IPS-NIHi7 (cell line): Measurements from ENCODE around the gene XPO4.
"Not testable (repeated sequence)": the region's sequence is repeated elsewhere in the genome, so short reads cannot be mapped to it uniquely, and the experiment has no call there.

Experiments used
- DNase-seq: peaks from one replicate; pipeline ENCODE4 v3.0.0; 2012; ENCODE audit warnings: mixed read lengths; ENCODE audit errors: extremely low spot score

XPO4 gene

DNA sequence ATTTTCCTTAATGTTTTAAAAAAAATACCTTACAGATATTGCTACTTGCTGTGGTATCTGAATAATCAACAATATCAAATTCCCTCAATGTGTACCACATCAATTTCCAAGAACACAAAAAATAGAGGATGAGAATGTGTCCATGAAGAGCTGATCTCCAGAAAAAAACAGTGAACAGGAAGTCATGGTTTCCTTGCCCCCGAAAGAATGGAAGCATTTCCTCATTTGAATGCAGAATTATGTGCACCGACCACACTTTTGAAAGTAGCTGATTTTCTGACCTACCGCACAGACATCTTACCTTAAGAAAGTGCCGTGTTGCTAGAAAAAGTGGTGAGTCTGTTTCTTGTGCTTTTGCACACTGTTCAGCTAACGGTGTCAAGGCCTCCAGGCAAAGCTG is 115.4 kb downstream of the XPO4 start:
- no peak for DNase-seq

DNA sequence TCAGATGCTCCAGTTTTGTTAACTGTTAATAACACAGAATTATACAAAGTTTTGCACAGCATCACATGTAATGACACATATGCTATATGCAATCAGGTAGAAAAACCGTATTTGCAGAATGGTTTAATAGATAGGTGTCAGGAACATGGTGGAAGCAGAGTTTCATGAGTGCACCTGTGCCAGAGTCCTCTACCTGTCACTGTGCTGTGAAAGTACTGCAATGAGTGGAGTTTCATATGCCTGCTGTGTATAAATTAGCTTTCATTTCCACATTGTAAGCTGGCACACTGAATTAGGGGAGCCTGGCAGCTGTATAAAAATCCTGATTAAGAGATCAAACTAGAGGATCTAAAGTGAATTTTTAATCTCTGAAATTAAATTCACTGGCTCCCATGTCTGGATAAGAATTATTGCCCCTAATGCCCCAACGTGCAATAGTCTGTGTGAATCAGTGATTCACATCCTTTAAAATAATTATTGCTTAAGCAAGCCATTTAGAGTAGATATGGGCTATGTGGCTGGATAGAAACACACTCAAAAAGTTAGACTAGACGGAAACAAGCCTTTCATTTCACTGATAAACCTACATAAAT is 120.3 kb downstream of the XPO4 start:
- no peak for DNase-seq

DNA sequence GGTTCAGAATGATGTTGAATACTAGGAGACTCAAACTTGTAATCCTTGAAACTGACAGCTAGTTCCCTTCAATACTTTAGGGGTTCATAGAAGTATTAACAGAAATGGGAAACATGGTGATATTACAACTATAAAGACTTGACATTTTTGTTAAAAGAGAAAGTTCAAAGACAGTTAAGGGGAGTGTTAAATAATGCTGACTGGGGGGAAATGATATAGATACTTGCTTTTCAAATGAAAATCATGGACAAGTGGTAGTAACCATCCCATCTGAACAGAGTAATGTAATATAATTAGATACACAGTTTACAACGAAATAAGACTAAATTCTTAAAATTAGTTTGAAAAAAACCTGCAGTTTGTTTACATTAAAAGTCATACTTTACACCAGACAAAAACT is 122.2 kb downstream of the XPO4 start:
- no peak for DNase-seq

DNA sequence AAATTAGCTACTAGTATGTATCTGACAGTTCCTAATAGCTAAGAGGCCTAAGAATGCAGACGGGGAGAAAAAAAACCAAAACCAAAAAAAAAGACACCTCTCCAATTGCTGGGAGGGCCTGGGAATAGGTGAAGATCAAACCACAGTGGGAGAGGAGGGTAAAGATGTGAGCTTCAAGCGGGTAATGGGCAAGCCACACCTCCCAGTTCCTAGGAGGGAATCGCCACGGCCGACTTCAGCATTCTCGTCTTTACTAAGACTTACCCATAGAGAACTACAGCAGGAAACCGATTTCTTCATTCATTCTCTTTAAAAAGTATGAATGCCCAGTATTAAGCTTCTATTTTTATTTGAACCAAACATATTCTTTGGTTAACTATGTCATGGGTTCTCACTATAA is 123.1 kb downstream of the XPO4 start:
- DNase-seq = no peak

DNA sequence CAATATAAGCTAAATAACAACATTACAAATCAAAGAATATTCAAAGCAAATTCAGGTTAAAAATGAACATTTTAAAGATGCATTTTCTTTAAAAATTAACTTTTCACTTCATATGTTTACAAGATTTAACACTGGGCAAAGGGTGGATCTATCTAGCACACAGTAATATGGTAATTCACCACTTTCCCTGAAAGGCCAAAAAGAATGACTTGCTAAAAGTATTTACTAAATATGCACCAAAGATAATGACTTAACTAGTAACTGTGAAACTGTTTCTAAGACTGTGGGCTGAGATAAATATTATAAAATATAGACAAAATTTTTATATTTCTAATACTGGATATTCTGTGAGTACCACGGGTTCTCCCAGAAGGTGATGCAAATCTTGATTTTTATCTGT is 124.2 kb downstream of the XPO4 start:
- DNase-seq = no peak

DNA sequence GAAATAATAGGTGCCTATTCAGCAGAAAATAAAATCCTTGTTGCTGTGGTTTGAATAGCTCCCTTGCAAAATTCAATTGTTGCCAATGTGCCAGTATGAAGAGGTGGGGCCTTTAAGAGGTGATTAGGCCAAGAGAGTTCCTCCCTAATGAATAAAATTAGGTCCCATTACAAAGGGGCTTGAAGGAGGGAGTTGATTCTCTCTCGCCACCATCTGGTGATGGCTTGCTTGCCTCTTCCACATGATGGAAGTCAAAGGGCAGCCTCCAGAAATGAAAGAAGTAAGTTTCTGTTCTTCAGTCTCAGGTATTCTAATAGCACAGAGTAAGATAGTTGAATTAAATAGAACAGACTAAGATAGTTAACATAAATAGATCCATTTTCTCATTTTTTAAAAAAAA is 125.8 kb downstream of the XPO4 start:
- no peak for DNase-seq

DNA sequence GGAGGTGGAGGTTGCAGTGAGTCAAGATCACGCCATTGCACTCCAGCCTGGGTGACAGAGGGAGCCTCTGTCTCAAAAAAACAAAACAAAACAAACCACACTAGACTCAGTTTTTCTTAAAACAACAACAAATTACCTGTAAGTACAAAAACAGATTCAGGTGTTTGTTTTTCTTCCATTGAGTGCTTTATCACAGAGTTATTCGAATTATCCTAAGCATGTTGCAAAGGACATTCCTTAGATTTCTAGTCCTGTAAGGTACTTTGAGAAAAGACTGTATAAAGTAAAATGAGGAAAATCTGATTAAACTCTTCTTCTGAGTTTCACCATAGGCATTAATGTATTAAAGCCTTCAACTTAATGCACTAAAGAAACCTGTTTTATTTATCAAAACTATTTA is 126.6 kb downstream of the XPO4 start:
- no peak for DNase-seq

DNA sequence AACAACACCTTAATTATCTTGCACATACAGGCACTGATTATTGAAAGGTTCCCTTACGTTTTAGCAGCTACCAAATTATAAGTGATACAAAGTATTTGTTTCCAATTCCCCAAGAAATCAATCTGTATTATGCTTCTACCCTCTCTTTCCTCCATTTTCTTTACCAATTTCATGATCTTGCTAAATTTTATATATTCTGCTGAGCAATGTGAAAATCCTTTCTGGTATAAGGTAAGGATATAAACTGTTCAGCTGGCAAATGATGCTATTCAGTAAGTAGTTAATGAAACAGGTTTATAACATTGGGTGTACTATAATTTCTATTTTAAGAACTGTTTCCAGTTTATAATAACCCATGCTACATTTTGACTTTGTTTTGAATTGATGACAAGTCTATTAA is 127.8 kb downstream of the XPO4 start:
- no peak for DNase-seq

DNA sequence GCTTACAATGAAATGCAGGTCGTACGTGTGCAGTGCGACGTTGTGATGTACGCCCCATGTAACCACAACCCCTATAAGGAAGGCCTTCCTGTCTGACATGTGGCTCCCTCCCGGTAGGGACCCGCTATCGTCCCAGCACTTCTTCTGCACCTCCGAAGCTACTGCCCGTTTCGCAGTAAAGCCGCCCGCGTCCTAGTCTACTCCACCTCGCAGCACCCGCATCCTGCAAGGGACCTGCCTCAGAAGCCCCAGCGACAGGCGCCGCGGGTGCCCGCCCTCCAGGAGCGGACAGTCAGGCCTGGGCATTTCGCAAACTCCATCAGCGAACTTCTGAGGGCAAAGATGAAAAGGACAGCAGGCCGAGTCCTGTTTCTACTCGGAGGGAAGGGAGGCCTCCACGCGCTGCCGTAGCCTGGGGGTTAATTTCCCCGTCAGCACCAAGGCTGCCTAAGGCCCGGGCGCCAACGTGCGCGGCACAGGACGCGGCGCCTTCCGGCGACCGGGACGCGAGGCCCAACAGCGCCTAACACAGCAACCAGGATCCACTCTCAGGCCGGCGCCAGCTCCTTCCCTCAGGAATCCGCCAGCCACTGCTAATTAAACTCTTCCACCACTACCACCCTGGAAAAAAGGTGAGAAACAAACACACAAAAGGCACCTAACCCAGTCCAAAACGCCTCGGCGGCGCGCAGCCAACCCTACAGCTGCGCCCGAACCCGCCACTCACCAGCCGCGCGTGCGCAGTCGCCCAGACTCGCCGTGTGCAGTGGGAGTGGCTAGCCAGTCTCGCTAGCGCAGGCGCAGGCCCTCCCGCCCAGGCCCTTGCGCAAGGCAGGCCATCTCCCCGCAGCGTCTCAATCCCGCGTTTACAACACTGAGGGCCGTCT is 129.1 kb downstream of the XPO4 start, which contains the start of gene EEF1AKMT1:
EEF1AKMT1 (minus strand) TSS at position 768 of the 887 bp plus-strand sequence. CDS start 16,363 bp downstream, outside the sequence.
- peak; percentile 93 for DNase-seq

DNA sequence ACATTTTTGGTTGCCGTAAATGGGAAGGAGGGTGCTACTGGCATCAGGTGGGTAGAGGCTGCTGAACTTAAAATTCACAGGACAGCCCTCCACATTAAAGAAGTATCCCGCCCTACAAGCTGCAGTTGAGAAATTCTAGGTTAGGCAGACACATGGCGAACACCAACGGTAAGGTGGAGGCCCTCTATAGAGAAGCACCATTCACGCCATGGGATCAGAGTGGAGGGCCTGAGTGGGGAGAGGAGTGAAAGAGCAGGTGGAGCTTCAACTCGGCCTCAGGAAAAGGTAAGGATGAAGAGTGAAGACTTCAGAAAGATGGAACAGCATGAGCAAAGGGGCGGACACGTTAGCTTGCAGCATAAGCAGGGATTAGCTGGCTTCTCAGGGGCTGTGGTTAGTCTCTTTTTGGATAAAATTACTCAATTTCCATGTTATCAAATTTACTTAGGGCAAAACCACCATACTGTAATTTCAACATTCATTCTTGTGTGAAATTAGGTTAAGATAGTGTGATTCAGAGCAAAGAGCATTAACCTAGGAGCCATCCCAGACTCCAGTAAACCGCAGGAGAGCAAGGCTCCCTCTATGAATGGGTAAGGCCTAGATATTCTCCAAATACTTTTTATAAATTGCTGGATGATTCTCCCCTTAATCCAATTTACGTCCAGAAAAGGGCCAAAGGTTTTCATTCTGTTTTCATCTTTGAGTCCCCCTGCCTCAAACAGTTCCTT is 130.0 kb downstream of the XPO4 start:
- no peak for DNase-seq

DNA sequence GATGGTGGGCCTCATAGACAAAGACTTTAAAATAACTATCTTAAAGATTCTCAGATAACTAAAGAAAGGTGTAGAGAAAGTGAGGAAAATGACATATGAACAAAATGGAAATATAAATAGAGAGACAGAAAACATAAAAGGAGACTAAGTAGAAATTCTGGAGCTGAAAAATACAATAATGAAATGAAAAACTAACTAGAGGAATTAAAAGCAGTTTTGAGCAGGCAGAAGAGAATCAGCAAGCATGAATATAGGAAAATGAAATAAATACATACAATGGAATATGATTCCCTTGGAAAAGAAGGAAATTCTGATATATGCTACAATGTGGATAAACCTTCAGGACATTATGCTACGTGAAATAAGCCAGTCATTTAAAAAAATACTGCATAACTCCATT is 132.7 kb downstream of the XPO4 start:
- no peak for DNase-seq

DNA sequence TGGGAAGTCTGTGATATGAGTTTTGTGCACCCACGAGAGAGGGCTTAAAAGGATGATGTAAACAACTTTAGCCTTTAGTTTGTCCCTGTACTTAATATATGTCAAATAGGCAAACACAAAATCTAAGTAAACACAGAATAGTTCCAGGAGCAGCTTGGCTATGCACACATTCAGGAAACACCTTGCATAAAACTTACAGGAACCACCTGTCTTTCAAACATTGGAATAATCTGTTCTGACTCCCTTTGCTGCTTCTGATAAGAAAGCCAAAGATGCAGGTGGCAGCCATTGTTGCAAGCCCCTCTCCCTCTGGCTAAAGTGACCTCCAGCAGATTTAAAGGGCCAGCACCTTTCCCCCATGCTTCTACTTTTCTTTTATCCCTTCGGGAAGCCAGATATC is 133.5 kb downstream of the XPO4 start:
- DNase-seq = no peak

DNA sequence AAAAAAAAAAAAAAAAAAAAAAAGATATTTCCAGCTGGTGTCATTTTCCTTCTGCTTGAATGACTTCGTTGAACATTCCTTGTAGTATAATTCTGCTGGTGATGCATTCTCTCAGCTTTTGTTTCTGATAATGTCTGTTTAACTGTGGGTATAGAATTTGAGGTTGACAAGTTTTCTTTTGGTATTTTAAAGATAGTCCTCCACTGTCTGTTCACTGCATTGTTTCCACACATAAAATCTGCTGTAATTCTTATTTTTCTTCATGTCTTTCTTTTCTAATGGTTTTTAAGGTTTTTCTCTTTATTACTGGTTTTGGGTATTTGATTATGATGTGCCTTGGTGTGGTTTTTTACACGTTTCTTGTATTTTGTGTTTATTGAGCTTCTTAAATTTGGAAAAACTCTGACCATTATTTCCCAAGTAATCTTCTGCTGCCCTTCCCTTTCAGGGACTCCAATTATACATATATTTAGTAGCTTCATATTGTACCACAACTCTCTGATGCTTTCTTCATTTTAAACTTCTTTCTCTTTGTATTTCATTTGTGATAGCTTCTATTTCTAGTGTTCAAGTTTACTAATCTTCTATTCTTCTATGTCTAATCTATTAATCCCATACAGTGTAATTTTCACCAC is 135.1 kb downstream of the XPO4 start:
- no peak for DNase-seq

DNA sequence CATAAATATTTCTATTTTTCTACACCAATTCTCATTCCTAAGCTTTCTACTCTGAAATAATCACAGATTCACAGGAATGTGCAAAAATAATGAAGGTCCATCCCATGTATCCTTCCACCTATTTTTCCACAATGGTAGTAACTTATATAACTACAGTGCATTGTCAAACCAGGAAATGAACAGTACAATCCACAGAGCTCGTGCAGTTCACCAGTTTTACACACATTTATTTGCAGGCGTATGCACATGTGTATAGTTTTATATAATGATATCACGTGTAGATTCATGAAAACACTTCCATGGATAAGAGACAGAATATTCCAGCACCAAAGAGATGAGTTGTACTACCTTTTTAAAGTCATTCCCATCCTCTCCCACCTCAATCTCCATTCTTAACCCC is 141.7 kb downstream of the XPO4 start:
- no peak for DNase-seq

DNA sequence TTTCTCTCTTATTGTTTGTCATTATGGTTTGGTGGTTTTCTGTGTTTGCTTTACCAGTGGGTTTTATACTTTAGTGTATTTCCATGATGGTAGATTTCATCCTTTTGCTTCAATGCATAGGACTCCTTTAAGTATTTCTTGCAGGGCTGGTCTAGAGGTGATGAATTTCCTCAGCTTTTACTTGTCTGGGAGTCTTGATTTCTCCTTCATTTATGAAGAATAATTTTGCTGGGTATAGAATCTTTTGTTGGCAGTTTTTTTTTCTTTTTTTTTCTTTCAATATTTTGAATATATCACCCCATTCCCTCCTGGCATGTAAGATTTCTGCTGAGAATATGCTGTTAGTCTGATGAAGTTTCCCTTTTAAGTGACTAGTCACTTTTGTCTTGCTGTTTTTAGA is 148.5 kb downstream of the XPO4 start:
- no peak for DNase-seq

DNA sequence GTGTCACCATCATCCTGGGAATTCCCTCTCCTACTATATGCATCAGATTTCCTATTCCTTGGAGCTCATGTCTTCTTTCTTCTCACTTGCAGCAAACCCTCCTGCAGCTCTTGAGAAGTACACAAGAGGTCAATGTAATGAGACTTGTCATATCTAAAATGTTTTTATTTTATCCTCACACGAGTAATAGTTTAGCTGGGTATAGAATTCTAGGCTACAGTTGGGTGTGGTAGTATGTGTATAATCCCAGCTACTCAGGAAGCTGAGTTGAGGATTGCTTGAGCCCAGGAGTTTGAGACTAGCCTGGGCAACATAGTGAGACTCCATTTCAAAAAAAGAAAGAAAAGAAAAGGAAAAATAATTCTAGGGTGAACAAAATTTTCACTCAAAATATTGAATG is 153.2 kb downstream of the XPO4 start:
- no peak for DNase-seq

DNA sequence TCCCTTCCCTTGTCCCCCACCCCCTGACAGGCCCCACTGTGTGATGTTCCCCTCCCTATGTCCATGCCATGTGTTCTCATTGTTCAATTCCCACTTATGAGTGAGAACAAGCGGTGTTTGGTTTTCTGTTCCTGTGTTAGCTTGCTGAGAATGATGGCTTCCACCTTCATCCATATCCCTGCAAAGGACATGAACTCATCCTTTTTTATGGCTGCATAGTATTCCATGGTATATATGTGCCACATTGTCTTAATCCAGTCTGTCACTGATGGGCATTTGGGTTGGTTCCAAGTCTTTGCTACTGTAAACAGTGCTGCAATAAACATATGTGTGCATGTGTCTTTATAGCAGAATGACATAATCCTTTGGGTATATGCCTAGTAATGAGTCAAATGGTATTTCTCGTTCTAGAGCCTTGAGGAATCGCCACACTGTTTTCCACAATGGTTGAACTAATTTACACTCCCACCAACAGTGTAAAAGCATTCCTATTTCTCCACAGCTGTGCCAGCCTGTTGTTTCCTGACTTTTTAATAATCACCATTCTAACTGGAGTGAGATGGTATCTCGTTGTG is 158.6 kb downstream of the XPO4 start:
- not testable (repeated sequence) for DNase-seq

DNA sequence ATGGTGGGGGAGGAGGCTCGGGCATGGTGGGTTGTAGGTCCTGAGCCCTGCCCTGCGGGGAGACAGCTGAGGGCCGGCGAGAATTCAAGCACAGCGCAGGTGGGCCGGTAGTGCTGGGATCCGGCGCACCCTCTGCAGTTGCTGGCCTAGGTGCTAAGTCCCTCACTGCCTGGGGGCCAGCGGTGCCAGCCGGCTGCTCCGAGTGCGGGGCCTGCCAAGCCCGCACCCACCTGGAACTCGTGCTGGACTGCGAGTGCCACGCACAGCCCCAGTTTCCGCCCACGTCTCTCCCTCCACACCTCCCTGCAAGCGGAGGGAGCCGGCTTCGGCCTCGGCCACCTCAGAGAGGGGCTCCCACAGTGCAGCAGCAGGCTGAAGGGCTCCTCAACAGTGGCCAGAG is 162.5 kb downstream of the XPO4 start:
- no peak for DNase-seq

DNA sequence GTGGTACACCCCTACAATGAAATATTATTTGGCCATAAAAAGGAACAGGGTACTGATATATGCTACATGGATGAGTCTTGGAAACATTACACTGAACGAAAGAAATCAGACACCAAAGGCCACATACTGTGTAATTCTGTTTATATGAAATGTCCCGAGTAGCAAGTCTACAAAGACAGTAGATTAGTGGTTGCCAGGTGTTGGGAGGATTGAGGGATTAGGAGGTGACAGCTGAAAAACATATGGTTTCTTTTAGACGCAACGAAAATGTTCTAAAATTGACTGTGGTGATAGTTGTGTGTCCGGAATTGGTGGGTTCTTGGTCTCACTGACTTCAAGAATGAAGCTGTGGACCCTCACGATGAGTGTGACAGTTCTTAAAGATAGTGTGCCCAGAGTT is 163.9 kb downstream of the XPO4 start:
- no peak for DNase-seq

DNA sequence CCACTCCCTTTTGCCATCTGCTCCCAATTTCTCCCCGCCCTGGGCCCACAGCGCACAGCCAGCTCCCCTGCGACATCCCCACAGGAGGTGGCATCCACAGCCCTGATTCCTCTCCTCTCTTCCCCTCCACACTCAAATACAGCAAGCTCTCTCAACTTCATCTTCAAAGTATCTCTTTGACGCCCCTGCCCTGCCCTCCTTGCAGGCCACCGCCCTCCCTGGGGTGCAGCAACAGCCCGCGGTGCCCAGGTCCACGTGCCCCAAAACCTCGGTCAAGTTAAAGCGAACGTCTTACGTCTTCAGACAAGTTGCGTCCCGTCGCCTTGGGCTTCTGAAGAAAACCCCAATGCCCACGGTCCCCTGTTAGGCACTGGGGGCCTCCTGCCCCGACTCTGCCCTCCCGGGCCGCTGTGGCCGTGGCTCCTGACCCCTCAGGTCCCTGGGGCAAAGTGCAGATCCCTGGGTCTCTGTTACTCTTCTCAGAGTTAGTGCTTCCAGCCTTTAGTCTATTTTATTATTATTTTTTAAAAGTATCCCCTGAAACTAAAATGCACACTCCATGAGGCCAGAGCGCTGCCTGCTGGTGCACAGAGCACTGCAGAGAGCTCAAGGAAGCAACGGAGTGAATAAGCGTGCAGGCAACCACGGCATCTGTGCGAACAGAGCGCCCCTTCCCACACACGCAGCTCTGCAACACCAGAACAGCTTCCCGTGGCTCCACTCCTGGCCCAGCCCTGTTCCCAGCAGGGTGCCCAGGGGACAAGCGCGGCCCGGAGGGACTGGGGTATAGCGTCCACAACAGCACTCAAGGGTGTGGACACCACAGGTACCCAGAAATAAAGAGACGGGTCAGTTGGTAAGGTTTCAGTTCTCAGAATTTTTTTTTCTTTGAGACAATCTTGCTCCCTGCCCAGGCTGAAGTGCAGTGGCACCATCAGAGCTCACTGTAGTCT is 172.6 kb downstream of the XPO4 start:
- no peak for DNase-seq
